Measurements from ENCODE around the gene MRFAP1. TPM values are rescaled to one million over a fixed set of nuclear protein-coding genes. Genes with fewer than 3 reads are reported as not detected.

MRFAP1 gene
- total and polyA plus RNA-seq, 2 of the 4 experiments (the other 2 are of a cell fraction): 65.4 to 268 TPM

DNA sequence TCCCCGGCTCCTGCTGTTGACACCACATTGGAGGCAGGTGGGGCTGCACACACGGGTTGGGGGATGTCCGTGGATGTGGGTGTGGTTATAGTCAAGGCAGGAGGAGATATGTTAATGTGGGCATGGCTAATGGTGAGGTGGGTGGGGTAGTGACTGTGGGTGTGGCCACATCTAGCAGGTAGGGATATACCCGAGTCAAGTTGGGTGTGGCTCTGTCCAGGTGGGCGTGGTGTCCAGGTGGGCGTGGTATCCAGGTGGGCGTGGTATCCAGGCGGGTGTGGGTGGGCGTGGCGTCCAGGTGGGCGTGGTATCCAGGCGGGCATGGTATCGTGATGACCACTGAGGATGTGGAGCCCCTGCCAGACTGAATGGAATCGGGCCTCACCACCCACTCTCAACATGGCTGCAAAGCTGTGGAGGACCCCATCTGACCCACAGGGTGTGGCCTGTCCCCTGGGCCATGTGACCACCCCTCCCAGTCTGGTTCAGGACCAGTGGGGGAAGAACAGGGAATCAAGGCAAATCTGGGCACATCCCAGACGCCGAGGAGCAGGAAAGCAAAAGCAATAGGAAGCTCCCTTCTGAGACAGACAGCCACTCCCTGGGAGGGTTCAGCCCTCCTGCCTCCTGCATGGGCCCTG is 44.5 kb upstream of the MRFAP1 start:
- CTCF ChIA-PET: no interaction called here
- no peak for ATAC-seq (ENCODE audit: low read depth)
- intact Hi-C loops (cut with micrococcal nuclease): no loop called here

More for the DNA sequence above, 44.5 kb upstream of the MRFAP1 start:
- peak overlapping the region; percentile 29 for H2AFZ ChIP-seq (replicated peaks; ENCODE audit: low read length, poor library complexity)
- no peak overlapping the region for H3K4me2 ChIP-seq (ENCODE audit: low read depth, low read length)
- H3K9me3 ChIP-seq (ENCODE audit: control insufficient read depth, insufficient read depth, low read length): no peaks in the 10 kb centered on the region
- H3K36me3 ChIP-seq (ENCODE audit: control insufficient read depth, insufficient read depth, low read length): peaks cover 37% of the 10 kb centered on the region
- no peak overlapping the region for H4K8ac ChIP-seq (ENCODE audit: low read depth in 2 of 2, low read length in 2 of 2)
- no peaks in the 10 kb centered on the region for H4K20me1 ChIP-seq (ENCODE audit: insufficient read depth, low read length)
- 61% methylated on average over 9 of the region's 16 CpGs; no CpG with 5 or more reads in 1 of the 2 experiments for WGBS, 2 experiments (ENCODE audit: extremely low coverage in 2 of 2, insufficient read length in 1 of 2)
- no peak overlapping the region for H2AK9ac ChIP-seq (replicated peaks; ENCODE audit: low read depth, low read length, poor library complexity)
- H3K27me3 ChIP-seq (ENCODE audit: control insufficient read depth, insufficient read depth, low read length): no peaks in the 10 kb centered on the region
- no TSS peak for BruUV-seq (replicated peaks)
- TF ChIP-seq RCOR1 (IDR thresholded peaks at IDR 0.05; ENCODE audit: insufficient replicate concordance, low read length) (no peak), BHLHE40 (IDR thresholded peaks at IDR 0.05; ENCODE audit: low read depth, low read length) (no peak), NFE2L2 (IDR thresholded peaks at IDR 0.05; ENCODE audit: low read depth, low read length) (no peak), RFX5 (IDR thresholded peaks at IDR 0.05; ENCODE audit: low read depth, low read length) (no peak)
- TF ChIP-seq, protein P1, sequence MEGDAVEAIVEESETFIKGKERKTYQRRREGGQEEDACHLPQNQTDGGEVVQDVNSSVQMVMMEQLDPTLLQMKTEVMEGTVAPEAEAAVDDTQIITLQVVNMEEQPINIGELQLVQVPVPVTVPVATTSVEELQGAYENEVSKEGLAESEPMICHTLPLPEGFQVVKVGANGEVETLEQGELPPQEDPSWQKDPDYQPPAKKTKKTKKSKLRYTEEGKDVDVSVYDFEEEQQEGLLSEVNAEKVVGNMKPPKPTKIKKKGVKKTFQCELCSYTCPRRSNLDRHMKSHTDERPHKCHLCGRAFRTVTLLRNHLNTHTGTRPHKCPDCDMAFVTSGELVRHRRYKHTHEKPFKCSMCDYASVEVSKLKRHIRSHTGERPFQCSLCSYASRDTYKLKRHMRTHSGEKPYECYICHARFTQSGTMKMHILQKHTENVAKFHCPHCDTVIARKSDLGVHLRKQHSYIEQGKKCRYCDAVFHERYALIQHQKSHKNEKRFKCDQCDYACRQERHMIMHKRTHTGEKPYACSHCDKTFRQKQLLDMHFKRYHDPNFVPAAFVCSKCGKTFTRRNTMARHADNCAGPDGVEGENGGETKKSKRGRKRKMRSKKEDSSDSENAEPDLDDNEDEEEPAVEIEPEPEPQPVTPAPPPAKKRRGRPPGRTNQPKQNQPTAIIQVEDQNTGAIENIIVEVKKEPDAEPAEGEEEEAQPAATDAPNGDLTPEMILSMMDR (conservative IDR thresholded peaks at IDR 0.05; ENCODE audit: low read depth, low read length): no peak
- H2BK15ac ChIP-seq (ENCODE audit: low read depth, low read length): no peak overlapping the region
- H2BK120ac ChIP-seq (ENCODE audit: low read depth, low read length): no peak overlapping the region
- H2BK5ac ChIP-seq (ENCODE audit: low read depth, low read length, poor library complexity, severe bottlenecking): no peak overlapping the region
- H2BK20ac ChIP-seq (ENCODE audit: low read depth, low read length): no peak overlapping the region
- H3K4ac ChIP-seq (ENCODE audit: low read depth, low read length): no peak overlapping the region
- H3K4me3 ChIP-seq (ENCODE audit: insufficient read depth, low read depth, low read length): no peak overlapping the region
- no peak overlapping the region for H2AK5ac ChIP-seq (ENCODE audit: low read depth, low read length)
- no peak overlapping the region for H3K23ac ChIP-seq (ENCODE audit: low read depth, low read length)
- no peak overlapping the region for H3K9ac ChIP-seq (ENCODE audit: low read depth, low read length)
- H3K9me1 ChIP-seq (ENCODE audit: insufficient read depth, low read length): 0 out of 2 replicates have a peak, but pooled peaks cover 3% of the 10 kb centered on the region
- in situ Hi-C loops (cut with MboI; ENCODE audit: low sequenced_read_pairs) (no loop called here), dilution Hi-C loops (cut with HindIII; ENCODE audit: low sequenced_read_pairs, unreplicated experiment) (no loop called here)
- no peak overlapping the region for H3K27ac ChIP-seq (ENCODE audit: insufficient read depth, low read length)
- no peak overlapping the region for H4K91ac ChIP-seq (ENCODE audit: insufficient read depth, low read depth, low read length)
- no peak overlapping the region for H4K5ac ChIP-seq (ENCODE audit: low read depth, low read length)
- no peak overlapping the region for H3K56ac ChIP-seq (ENCODE audit: extremely low read depth, insufficient read depth, low read length)
- DNase-seq: no peak
- no peak overlapping the region for H3K14ac ChIP-seq (replicated peaks; ENCODE audit: low read depth, low read length)
- no peaks in the 10 kb centered on the region for H3K4me1 ChIP-seq (ENCODE audit: control insufficient read depth, insufficient read depth, low read length)
- H3K18ac ChIP-seq (ENCODE audit: low read depth, low read length): no peak overlapping the region
- POLR2A ChIA-PET (ENCODE audit: unreplicated experiment): no interaction called here
- H3K79me1 ChIP-seq (ENCODE audit: low read depth in 1 of 2, low read length in 2 of 2): no peaks in the 10 kb centered on the region
